ENCODE results near the gene DDX10. TPM values are rescaled to one million over a fixed set of nuclear protein-coding genes. Genes with fewer than 3 reads are reported as not detected.

Gene DDX10
- polyA plus RNA-seq, 1 of the 3 experiments (the other 2 are of a cell fraction), result 35.8 TPM

- TF ChIP-seq EP300 (IDR thresholded peaks at IDR 0.05; ENCODE audit: borderline replicate concordance in 1 of 2, low read depth in 1 of 2, low read length in 1 of 2) (peak; percentile 80 to 92; a peak in 3 of 4 replicates), FOXJ3 (CRISPR knock-in tag; IDR thresholded peaks at IDR 0.05) (peak; percentile 78), FOXM1 (IDR thresholded peaks at IDR 0.05; ENCODE audit: low read depth) (no peak), MAX (IDR thresholded peaks at IDR 0.05; ENCODE audit: low read depth) (0 out of 2 replicates have a peak, but pooled peaks have one; percentile 68), GABPA (IDR thresholded peaks at IDR 0.05; ENCODE audit: low read depth) (no peak), PBX3 (IDR thresholded peaks at IDR 0.05) (peak; percentile 93), SMC3 (IDR thresholded peaks at IDR 0.05; ENCODE audit: low read depth, low read length) (peak; percentile 18; the same call in 1 of the 2 replicates), GATA2 (CRISPR knock-in tag; IDR thresholded peaks at IDR 0.05) (peak; percentile 94), RAD21 (IDR thresholded peaks at IDR 0.05; ENCODE audit: low read length) (peak; percentile 37; the same call in 1 of the 2 replicates), ELF1 (IDR thresholded peaks at IDR 0.05) (no peak), NFIC (IDR thresholded peaks at IDR 0.05; ENCODE audit: borderline replicate concordance) (peak; percentile 82), RFX5 (IDR thresholded peaks at IDR 0.05; ENCODE audit: low read length) (peak; percentile 14; the same call in 1 of the 2 replicates), RCOR1 (IDR thresholded peaks at IDR 0.05; ENCODE audit: low read length) (peak; percentile 85), RXRA (IDR thresholded peaks at IDR 0.05; ENCODE audit: borderline replicate concordance, low read depth) (no peak), TAF1 (IDR thresholded peaks at IDR 0.05; ENCODE audit: borderline replicate concordance, low read depth, low read length) (no peak), POLR2AphosphoS5 (IDR thresholded peaks at IDR 0.05; ENCODE audit: low read depth, low read length) (peak; percentile 74), MXI1 (IDR thresholded peaks at IDR 0.05; ENCODE audit: low read depth, low read length) (peak; percentile 79), TCF12 (IDR thresholded peaks at IDR 0.05) (peak; percentile 93)
- TF ChIP-seq, protein P1, sequence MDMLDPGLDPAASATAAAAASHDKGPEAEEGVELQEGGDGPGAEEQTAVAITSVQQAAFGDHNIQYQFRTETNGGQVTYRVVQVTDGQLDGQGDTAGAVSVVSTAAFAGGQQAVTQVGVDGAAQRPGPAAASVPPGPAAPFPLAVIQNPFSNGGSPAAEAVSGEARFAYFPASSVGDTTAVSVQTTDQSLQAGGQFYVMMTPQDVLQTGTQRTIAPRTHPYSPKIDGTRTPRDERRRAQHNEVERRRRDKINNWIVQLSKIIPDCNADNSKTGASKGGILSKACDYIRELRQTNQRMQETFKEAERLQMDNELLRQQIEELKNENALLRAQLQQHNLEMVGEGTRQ (IDR thresholded peaks at IDR 0.05; ENCODE audit: borderline replicate concordance, low read depth, low read length), result no peak
- TF ChIP-seq, protein P2, sequence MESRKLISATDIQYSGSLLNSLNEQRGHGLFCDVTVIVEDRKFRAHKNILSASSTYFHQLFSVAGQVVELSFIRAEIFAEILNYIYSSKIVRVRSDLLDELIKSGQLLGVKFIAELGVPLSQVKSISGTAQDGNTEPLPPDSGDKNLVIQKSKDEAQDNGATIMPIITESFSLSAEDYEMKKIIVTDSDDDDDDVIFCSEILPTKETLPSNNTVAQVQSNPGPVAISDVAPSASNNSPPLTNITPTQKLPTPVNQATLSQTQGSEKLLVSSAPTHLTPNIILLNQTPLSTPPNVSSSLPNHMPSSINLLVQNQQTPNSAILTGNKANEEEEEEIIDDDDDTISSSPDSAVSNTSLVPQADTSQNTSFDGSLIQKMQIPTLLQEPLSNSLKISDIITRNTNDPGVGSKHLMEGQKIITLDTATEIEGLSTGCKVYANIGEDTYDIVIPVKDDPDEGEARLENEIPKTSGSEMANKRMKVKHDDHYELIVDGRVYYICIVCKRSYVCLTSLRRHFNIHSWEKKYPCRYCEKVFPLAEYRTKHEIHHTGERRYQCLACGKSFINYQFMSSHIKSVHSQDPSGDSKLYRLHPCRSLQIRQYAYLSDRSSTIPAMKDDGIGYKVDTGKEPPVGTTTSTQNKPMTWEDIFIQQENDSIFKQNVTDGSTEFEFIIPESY (IDR thresholded peaks at IDR 0.05; ENCODE audit: borderline replicate concordance, low read depth), result no peak
- TF ChIP-seq, protein P3, sequence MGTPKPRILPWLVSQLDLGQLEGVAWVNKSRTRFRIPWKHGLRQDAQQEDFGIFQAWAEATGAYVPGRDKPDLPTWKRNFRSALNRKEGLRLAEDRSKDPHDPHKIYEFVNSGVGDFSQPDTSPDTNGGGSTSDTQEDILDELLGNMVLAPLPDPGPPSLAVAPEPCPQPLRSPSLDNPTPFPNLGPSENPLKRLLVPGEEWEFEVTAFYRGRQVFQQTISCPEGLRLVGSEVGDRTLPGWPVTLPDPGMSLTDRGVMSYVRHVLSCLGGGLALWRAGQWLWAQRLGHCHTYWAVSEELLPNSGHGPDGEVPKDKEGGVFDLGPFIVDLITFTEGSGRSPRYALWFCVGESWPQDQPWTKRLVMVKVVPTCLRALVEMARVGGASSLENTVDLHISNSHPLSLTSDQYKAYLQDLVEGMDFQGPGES (IDR thresholded peaks at IDR 0.05; ENCODE audit: low read depth, low read length), result no peak
Measured at GRCh38 chr11:108967571-108967970, 302.7 kb downstream of the DDX10 start (continued).

Data from SK-N-SH (cell line).